Gastroesophageal sphincter (tissue), 4 donors: ENCODE measurements around the gene AFAP1. TPM values are rescaled to one million over a fixed set of nuclear protein-coding genes. Genes with fewer than 3 reads are reported as not detected.
"Not testable (repeated sequence)": the region's sequence is repeated elsewhere in the genome, so short reads cannot be mapped to it uniquely, and the experiment has no call there.

Experiments
- ATAC-seq: fragments of 150-250 bp; one replicate; pipeline ENCODE4 v1.9.1; 2016; ENCODE audit warnings: mild to moderate bottlenecking, moderate library complexity
- H3K27ac ChIP-seq, 4 donors: fragments of 200-600 bp; sonication (generic) in 3 of 4; 1 replicate in 3 of 4; 2 replicates in 1 of 4; pipeline ENCODE4 v1.5.1; 2016 to 2019
- H3K27me3 ChIP-seq: fragments of 200-600 bp; sonication (generic); one replicate; pipeline ENCODE4 v1.5.1; 2019
- H3K36me3 ChIP-seq, 2 donors: fragments of 200-600 bp; sonication (generic); one replicate each; pipeline ENCODE4 v1.5.1; 2019; ENCODE audit warnings: control low read depth in 1 of 2
- H3K4me1 ChIP-seq, 3 donors: fragments of 200-600 bp; sonication (generic); 1 replicate in 2 of 3; 2 replicates in 1 of 3; pipeline ENCODE4 v1.5.1; 2016 to 2019; ENCODE audit warnings: control low read depth in 2 of 3
- H3K4me3 ChIP-seq, 2 donors: fragments of 200-600 bp; sonication (generic); one replicate each; pipeline ENCODE4 v1.5.1; 2019; ENCODE audit warnings: mild to moderate bottlenecking in 1 of 2, moderate library complexity in 1 of 2
- H3K9me3 ChIP-seq, 3 donors: fragments of 200-600 bp; sonication (generic); one replicate each; pipeline ENCODE4 v1.5.1; 2017 to 2019; ENCODE audit warnings: control low read depth in 2 of 3
- CTCF ChIP-seq, 4 experiments: fragments of 200-600 bp in 2 of 4; fragments of 450-650 bp in 2 of 4; sonication (generic) in 1 of 4; IDR thresholded peaks; one replicate each; pipeline ENCODE4 v1.5.1; 2017 to 2019; ENCODE audit warnings: antibody characterized with exemption in 4 of 4, mild to moderate bottlenecking in 2 of 4, moderate library complexity in 2 of 4
- EP300 ChIP-seq: sonication (generic); formaldehyde crosslinking; IDR thresholded peaks from one replicate; pipeline ENCODE4 v1.6.1; 2017; ENCODE audit warnings: antibody characterized with exemption, mild to moderate bottlenecking
- POLR2A ChIP-seq, 2 donors: fragments of 450-650 bp; IDR thresholded peaks; one replicate each; pipeline ENCODE4 v1.6.1; 2017; ENCODE audit warnings: antibody characterized with exemption in 2 of 2, mild to moderate bottlenecking in 2 of 2, moderate library complexity in 1 of 2
- POLR2AphosphoS5 ChIP-seq: sonication (generic); formaldehyde crosslinking; IDR thresholded peaks from one replicate; pipeline ENCODE4 v1.6.1; 2017; ENCODE audit warnings: antibody characterized with exemption
- WGBS, 2 donors: methylation state at CpG; one replicate each; pipeline ENCODE4 v1.1.5; 2018; ENCODE audit warnings: low coverage in 1 of 2; 5-methylcytosine and 5-hydroxymethylcytosine counted together
- total RNA-seq, 4 donors: library from RNA; depleted of rRNA; stranded (reverse); fragments of >200 nt; gene quantifications; one replicate each; pipeline ENCODE4 v1.1.0, GENCODE V29; 2016

The AFAP1 gene
- total RNA-seq, 4 donors from 2014 or later: 32.0 to 79.7 (median 48.1) TPM

- ATAC-seq: no peak
- Histone ChIP-seq H3K4me1 (peaks cover 0 to 75% (median 4%) of the 10 kb centered on the region in 3 donors), H3K27ac (peak overlapping the region in 3 of 4 donors; percentile 34 to 60 (median 57)), H3K9me3 (no peaks in the 10 kb centered on the region), H3K27me3 (no peaks in the 10 kb centered on the region), H3K4me3 (no peak overlapping the region), H3K36me3 (no peaks in the 10 kb centered on the region)
- TF ChIP-seq EP300 (no peak), CTCF (IDR thresholded peaks at IDR 0.05) (no peak), POLR2A (IDR thresholded peaks at IDR 0.05) (no peak), POLR2AphosphoS5 (no peak)
- 58 to 80% methylated on average over 1 to 7 of the region's 12 CpGs for WGBS, 2 donors
These were observed 20.7 kb downstream of the AFAP1 start for GRCh38 chr4:7918981-7919380.

GRCh38 chr4:7918187-7918586, 21.5 kb downstream of the AFAP1 start:
- H3K4me3 ChIP-seq, ATAC-seq, H3K9me3 ChIP-seq, H3K27me3 ChIP-seq, H3K36me3 ChIP-seq: not testable (repeated sequence)
- H3K4me1 ChIP-seq: peaks cover 0 to 67% (median 0%) of the 10 kb centered on the region in 3 donors
- 89% methylated on average over 6 of the region's 18 CpGs; no CpG with 5 or more reads in 1 of the 2 donors for WGBS, 2 donors
- H3K27ac ChIP-seq: peak overlapping the region in 1 of 4 donors; percentile 60

- H3K36me3 ChIP-seq: no peaks in the 10 kb centered on the region
- H3K4me1 ChIP-seq: peaks cover 0 to 69% (median 0%) of the 10 kb centered on the region in 3 donors
- no peaks in the 10 kb centered on the region for H3K27me3 ChIP-seq
- no peak for ATAC-seq
- H3K9me3 ChIP-seq: no peaks in the 10 kb centered on the region
- WGBS, 2 donors: 86% methylated on average over 4 of the region's 6 CpGs; no CpG with 5 or more reads in 1 of the 2 donors
- peak overlapping the region in 1 of 4 donors; percentile 60 for H3K27ac ChIP-seq
- TF ChIP-seq POLR2A (IDR thresholded peaks at IDR 0.05) (no peak), CTCF (IDR thresholded peaks at IDR 0.05) (no peak), EP300 (no peak), POLR2AphosphoS5 (no peak)
- H3K4me3 ChIP-seq: no peak overlapping the region
These were observed 22.0 kb downstream of the AFAP1 start for GRCh38 chr4:7917669-7918068.

- Histone ChIP-seq H3K4me1 (peaks cover 0 to 75% (median 4%) of the 10 kb centered on the region in 3 donors), H3K27me3 (no peaks in the 10 kb centered on the region), H3K9me3 (no peaks in the 10 kb centered on the region), H3K36me3 (no peaks in the 10 kb centered on the region), H3K4me3 (no peak overlapping the region), H3K27ac (peak overlapping the region in 1 of 4 donors; percentile 0)
- ATAC-seq: no peak
- TF ChIP-seq POLR2A (IDR thresholded peaks at IDR 0.05) (no peak), CTCF (IDR thresholded peaks at IDR 0.05) (no peak), POLR2AphosphoS5 (no peak), EP300 (no peak)
- 0 to 65% methylated on average over 1 to 6 of the region's 6 CpGs for WGBS, 2 donors
These were observed 23.8 kb downstream of the AFAP1 start for GRCh38 chr4:7915875-7916242.

GRCh38 chr4:7912826-7913225, 26.8 kb downstream of the AFAP1 start:
- Histone ChIP-seq H3K27ac (peak overlapping the region in 2 of 4 donors; percentile 86 to 90), H3K27me3 (no peaks in the 10 kb centered on the region), H3K36me3 (no peaks in the 10 kb centered on the region), H3K4me3 (no peak overlapping the region), H3K4me1 (peaks cover 0 to 84% (median 16%) of the 10 kb centered on the region in 3 donors), H3K9me3 (no peaks in the 10 kb centered on the region)
- no peak for ATAC-seq
- TF ChIP-seq POLR2AphosphoS5: no peak
- no peak for TF ChIP-seq EP300
- TF ChIP-seq CTCF (IDR thresholded peaks at IDR 0.05): no peak
- no peak for TF ChIP-seq POLR2A (IDR thresholded peaks at IDR 0.05)
- WGBS, 2 donors: no CpG with 5 or more reads among the region's 1 CpG
